NCI-H524 (cell line): Measurements from ENCODE around the gene CUX1.
"Not testable (repeated sequence)": the region's sequence is repeated elsewhere in the genome, so short reads cannot be mapped to it uniquely, and the experiment has no call there.

Experiments used
- DNase-seq, 2 experiments: peaks; one replicate each; lab custom pipeline; 2025; lab: John Stamatoyannopoulos, UW

CUX1 gene

GRCh38 chr7:101917566-101917965 is 100.1 kb downstream of the CUX1 start:
- DNase-seq, result no peak

- DNase-seq, result no peak
Measured at GRCh38 chr7:101918426-101918825, 101.0 kb downstream of the CUX1 start.

GRCh38 chr7:101919363-101920115 is 102.1 kb downstream of the CUX1 start:
- no peak for DNase-seq

- no peak for DNase-seq
Measured at GRCh38 chr7:101921061-101921460, 103.6 kb downstream of the CUX1 start.

- not testable (repeated sequence) for DNase-seq
Measured at GRCh38 chr7:101921546-101922489, 104.4 kb downstream of the CUX1 start.

GRCh38 chr7:101922631-101923601 is 105.5 kb downstream of the CUX1 start:
- no peak for DNase-seq

- no peak for DNase-seq
Measured at GRCh38 chr7:101923602-101923985, 106.2 kb downstream of the CUX1 start.

- no peak for DNase-seq
Measured at GRCh38 chr7:101924171-101924570, 106.7 kb downstream of the CUX1 start.

- no peak for DNase-seq
Measured at GRCh38 chr7:101926265-101926664, 108.8 kb downstream of the CUX1 start.

GRCh38 chr7:101927389-101927788 is 110.0 kb downstream of the CUX1 start:
- no peak for DNase-seq

- DNase-seq, result no peak
Measured at GRCh38 chr7:101927802-101928201, 110.4 kb downstream of the CUX1 start.

GRCh38 chr7:101929256-101929655 is 111.8 kb downstream of the CUX1 start:
- DNase-seq, result no peak

GRCh38 chr7:101929911-101930310 is 112.5 kb downstream of the CUX1 start:
- DNase-seq, result not testable (repeated sequence)

GRCh38 chr7:101932083-101932482 is 114.7 kb downstream of the CUX1 start:
- DNase-seq, result no peak

GRCh38 chr7:101933028-101933427 is 115.6 kb downstream of the CUX1 start:
- no peak for DNase-seq

GRCh38 chr7:101933688-101934121 is 116.3 kb downstream of the CUX1 start:
- DNase-seq, result no peak

GRCh38 chr7:101934618-101935017 is 117.2 kb downstream of the CUX1 start:
- DNase-seq, result no peak

- DNase-seq, result peak in 1 of 2 experiments; percentile 54
Measured at GRCh38 chr7:101935521-101936141, 118.2 kb downstream of the CUX1 start.

- no peak for DNase-seq
Measured at GRCh38 chr7:101936223-101936610, 118.8 kb downstream of the CUX1 start.

GRCh38 chr7:101936611-101937231 is 119.3 kb downstream of the CUX1 start:
- no peak for DNase-seq
